BJ (cell line): ENCODE measurements around the gene SPPL2B. TPM values are rescaled to one million over a fixed set of nuclear protein-coding genes. Genes with fewer than 3 reads are reported as not detected.
"Not testable (repeated sequence)": the region's sequence is repeated elsewhere in the genome, so short reads cannot be mapped to it uniquely, and the experiment has no call there.

Experiments used
- CTCF ChIA-PET: fragments of 350-600 bp; formaldehyde crosslinking; extraction: SDS; loops from one replicate; lab custom pipeline; 2021; ENCODE audit warnings: antibody characterized with exemption, inconsistent platforms; lab: Yijun Ruan, JAX
- POLR2A ChIA-PET: fragments of 300-600 bp; sonication (Branson Sonifier 250); formaldehyde crosslinking; extraction: SDS; loops from one replicate; lab custom pipeline; 2021; ENCODE audit warnings: antibody characterized with exemption; lab: Charles Lee
- DNase-seq: peaks from one replicate; pipeline ENCODE4 v3.0.0-alpha.2; 2011; ENCODE audit warnings: low read depth
- H3K27me3 ChIP-seq: 2 replicates; pipeline ENCODE4 v1.6.0; 2011; ENCODE audit warnings: low read length; ENCODE audit not compliant: control insufficient read depth, insufficient read depth
- H3K36me3 ChIP-seq: 2 replicates; pipeline ENCODE4 v1.5.1; 2011; ENCODE audit warnings: low read length; ENCODE audit not compliant: control insufficient read depth, insufficient read depth
- H3K4me3 ChIP-seq: 2 replicates; pipeline ENCODE4 v1.5.1; 2011; ENCODE audit warnings: low read depth, mild to moderate bottlenecking, control low read depth, low read length
- polyA plus RNA-seq: library from polyadenylated mRNA; depleted of rRNA; stranded (reverse); fragments of >200 nt; gene quantifications from 2 replicates; pipeline ENCODE4 v1.2.3, GENCODE V29; 2011
- TF ChIP-seq, protein P1 (sequence below): IDR thresholded peaks from 2 replicates; pipeline ENCODE4 v1.5.1; 2011; ENCODE audit warnings: low read depth, mild to moderate bottlenecking, control low read depth, inconsistent platforms, low read length, moderate library complexity; ENCODE audit not compliant: insufficient read depth

SPPL2B gene
- polyA plus RNA-seq, 1 experiment, result 24.9 TPM

DNA sequence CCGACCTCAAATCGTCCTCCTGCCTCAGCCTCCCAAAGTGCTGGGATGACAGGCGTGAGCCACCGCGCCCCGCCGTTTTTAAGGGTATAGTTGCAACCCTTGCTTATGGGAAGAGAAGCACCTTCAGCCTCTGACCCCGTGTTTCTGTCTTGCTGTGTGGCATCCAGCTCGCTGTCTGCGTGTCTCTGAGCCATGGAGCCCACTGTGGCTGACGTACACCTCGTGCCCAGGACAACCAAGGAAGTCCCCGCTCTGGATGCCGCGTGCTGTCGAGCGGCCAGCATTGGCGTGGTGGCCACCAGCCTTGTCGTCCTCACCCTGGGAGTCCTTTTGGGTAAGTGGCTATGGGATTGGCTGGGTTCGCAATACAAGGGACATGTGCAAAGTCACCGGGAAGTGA is 61.1 kb downstream of the SPPL2B start:
- TF ChIP-seq, protein P1, sequence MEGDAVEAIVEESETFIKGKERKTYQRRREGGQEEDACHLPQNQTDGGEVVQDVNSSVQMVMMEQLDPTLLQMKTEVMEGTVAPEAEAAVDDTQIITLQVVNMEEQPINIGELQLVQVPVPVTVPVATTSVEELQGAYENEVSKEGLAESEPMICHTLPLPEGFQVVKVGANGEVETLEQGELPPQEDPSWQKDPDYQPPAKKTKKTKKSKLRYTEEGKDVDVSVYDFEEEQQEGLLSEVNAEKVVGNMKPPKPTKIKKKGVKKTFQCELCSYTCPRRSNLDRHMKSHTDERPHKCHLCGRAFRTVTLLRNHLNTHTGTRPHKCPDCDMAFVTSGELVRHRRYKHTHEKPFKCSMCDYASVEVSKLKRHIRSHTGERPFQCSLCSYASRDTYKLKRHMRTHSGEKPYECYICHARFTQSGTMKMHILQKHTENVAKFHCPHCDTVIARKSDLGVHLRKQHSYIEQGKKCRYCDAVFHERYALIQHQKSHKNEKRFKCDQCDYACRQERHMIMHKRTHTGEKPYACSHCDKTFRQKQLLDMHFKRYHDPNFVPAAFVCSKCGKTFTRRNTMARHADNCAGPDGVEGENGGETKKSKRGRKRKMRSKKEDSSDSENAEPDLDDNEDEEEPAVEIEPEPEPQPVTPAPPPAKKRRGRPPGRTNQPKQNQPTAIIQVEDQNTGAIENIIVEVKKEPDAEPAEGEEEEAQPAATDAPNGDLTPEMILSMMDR, result no peak
- ChIA-PET POLR2A (no interaction called here), CTCF (interaction anchor here (1.3 to 1.5 kb wide), 2 partner anchors 9 to 10 kb away, joined by 4 to 7 read pairs; no protein-coding TSS in a partner anchor)
- Histone ChIP-seq H3K36me3 (no peaks in the 10 kb centered on the region), H3K4me3 (no peak overlapping the region), H3K27me3 (no peaks in the 10 kb centered on the region)
- no peak for DNase-seq

DNA sequence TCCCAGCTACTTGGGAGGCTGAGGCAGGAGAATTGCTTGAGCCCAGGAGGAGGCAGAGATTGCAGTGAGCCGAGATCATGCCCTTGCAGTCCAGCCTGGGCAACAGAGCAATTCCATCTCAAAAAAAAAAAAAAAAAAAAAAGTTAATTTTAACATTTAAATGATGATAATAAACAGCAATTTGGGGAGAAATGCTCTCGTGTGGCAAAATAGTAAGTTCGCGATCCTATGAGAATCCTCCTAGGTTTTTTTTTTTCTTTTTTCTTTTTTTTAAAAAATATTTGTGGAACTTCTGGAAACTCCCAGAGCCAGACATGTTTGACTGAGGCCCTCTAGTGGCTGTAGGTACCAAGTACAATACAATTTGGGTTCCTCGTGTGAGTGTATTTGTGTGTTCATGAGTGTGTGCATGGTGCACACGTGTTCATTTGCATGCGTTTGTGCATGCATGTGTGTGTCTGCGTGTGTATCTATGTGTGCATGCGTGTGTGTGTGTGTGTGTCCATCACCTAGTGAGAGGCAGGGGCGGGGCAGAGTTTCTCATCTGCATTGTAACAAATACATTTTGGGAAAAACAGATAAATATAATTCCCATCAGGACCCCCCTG is 62.7 kb downstream of the SPPL2B start:
- H3K27me3 ChIP-seq, result no peaks in the 10 kb centered on the region
- POLR2A ChIA-PET, result no interaction called here
- no peaks in the 10 kb centered on the region for H3K36me3 ChIP-seq

DNA sequence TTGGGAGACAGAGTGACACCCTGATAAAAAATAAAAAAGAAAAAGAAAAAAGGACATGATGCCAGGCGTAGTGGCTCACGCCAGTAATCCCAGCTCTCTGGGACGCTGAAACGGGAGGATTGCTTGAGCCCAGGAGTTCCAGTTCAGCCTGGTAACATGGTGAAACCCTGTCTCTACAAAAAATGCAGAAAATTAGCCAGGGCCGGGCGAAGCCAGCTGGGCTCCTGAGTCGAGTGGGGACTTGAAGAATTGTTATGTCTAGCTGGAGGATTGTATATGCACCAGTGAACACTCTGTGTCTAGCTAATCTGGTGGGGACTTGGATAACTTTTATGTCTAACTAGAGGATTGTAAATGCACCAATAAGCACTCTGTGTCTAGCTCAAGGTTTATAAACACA is 63.9 kb downstream of the SPPL2B start:
- CTCF ChIA-PET, result interaction anchor here (0.7 to 1.6 kb wide), 17 partner anchors 8 to 465 kb away, joined by 3 to 7 read pairs (median 3); no protein-coding TSS in a partner anchor
- DNase-seq, result no peak
- Histone ChIP-seq H3K4me3 (no peak overlapping the region), H3K36me3 (no peaks in the 10 kb centered on the region), H3K27me3 (no peaks in the 10 kb centered on the region)
- TF ChIP-seq, protein P1, result no peak
- POLR2A ChIA-PET, result no interaction called here

More for the DNA sequence above, 62.7 kb downstream of the SPPL2B start:
- DNase-seq, result no peak
- H3K4me3 ChIP-seq, result no peak overlapping the region
- CTCF ChIA-PET, result interaction anchor here (0.6 to 1.5 kb wide), 8 partner anchors 8 to 221 kb away, joined by 3 to 7 read pairs (median 3); no protein-coding TSS in a partner anchor
- TF ChIP-seq, protein P1, result peak; percentile 77

DNA sequence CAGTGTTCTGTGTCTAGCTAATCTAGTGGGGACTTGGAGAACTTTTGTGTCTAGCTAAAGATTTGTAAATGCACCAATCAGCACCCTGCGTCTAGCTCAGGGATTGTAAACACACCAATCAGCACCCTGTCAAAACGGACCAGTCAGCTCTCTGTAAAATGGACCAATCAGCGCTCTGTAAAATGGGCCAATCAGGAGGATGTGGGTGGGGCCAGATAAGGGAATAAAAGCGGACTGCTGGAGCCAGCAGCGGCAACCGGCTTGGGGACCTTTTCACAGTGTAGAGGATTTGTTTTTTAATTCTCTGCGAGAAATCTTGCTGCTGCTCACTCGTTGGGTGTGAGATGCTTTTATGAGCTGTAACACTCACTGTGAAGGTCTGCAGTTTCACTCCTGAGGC is 64.4 kb downstream of the SPPL2B start:
- H3K36me3 ChIP-seq, POLR2A ChIA-PET: not testable (repeated sequence)
- CTCF ChIA-PET, result interaction anchor here (0.8 to 2.1 kb wide), 12 partner anchors 9 to 465 kb away, joined by 3 to 7 read pairs (median 4); no protein-coding TSS in a partner anchor

DNA sequence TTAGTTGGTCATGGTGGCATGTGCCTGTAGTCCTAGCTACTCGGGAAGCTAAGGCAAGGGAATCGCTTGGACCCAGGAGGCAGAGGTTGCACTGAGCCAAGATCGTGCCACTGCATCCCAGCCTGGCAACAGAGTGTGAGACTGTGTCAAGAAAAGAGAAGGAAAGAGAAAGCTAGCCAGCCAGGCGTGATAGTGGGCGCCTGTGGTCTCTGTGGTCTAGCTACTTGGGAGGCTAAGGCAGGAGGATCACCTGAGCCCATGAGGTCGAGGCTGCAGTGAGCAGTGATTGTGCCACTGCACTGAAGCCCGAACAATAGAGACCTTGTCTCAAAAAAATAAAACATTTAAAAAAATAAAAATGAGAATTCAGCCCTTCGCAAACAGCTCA is 65.6 kb downstream of the SPPL2B start:
- no peak overlapping the region for H3K4me3 ChIP-seq
- CTCF ChIA-PET, result interaction anchor here (0.8 to 2.1 kb wide), 4 partner anchors 14 to 254 kb away, joined by 3 to 5 read pairs (median 4); no protein-coding TSS in a partner anchor
- H3K36me3 ChIP-seq, result no peaks in the 10 kb centered on the region
- DNase-seq, result no peak
- TF ChIP-seq, protein P1, result no peak
- H3K27me3 ChIP-seq, result no peaks in the 10 kb centered on the region
- POLR2A ChIA-PET, result no interaction called here

More for the DNA sequence above, 64.4 kb downstream of the SPPL2B start:
- not testable (repeated sequence) for DNase-seq, H3K4me3 ChIP-seq, H3K27me3 ChIP-seq
